GM18505 (cell line): ENCODE data around the gene SH3PXD2A.

Experiments used
- ATAC-seq: cut with Tn5 transposase; IDR thresholded peaks from one replicate; pipeline ENCODE4 v1.9.1; 2021; ENCODE audit not compliant: unreplicated experiment
- POLR2A ChIP-seq: IDR thresholded peaks from 4 replicates; pipeline ENCODE4 v1.6.1; 2011; ENCODE audit warnings: borderline replicate concordance; ENCODE audit not compliant: insufficient read depth, insufficient read length; ENCODE audit errors: extremely low read depth

Gene SH3PXD2A

DNA sequence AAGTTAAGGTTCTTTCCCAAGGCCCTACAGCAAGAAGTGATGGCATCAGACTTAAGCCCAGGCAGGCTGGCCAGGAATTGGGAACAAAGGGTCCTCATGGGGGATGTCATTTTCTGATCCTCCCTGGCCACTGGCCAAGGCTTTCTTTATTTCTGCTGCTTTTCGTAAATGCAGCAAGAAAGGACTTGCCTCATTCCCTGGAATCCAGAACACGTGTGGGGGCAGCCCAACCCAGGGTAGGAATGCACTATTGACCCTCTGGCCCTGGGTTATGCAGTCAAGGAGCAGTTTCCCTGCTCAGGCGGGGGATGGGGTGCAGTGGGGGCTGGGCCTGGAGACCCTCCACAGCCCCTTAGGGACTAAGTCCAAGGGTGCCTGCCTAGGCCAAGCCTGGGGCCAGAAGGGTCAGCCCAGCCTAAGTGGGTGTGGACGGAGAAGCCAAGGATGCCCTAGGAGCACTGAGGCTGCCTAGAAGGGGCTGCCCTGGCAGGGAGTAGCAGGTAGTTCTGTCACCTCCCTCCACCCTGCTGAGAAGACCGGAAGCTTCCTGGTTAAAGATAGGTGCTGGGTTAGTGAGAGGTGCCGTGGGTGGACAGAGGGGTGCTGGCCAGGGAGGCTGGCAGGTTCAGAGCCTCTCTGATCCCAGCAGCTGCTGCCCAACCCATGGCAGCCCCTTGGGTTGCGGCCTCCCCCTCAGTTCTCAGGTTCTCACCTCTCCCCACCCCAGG lies 179.2 kb downstream of the SH3PXD2A start:
- no peak for TF ChIP-seq POLR2A
- ATAC-seq = no peak

GRCh38 chr10:103673606-103674005 lies 181.8 kb downstream of the SH3PXD2A start:
- no peak for ATAC-seq

GRCh38 chr10:103672345-103672744 lies 183.0 kb downstream of the SH3PXD2A start:
- ATAC-seq = no peak

More at GRCh38 chr10:103673606-103674005, 181.8 kb downstream of the SH3PXD2A start:
- no peak for TF ChIP-seq POLR2A

GRCh38 chr10:103671126-103671895 lies 184.1 kb downstream of the SH3PXD2A start:
- TF ChIP-seq POLR2A = no peak

More at GRCh38 chr10:103672345-103672744, 183.0 kb downstream of the SH3PXD2A start:
- TF ChIP-seq POLR2A = no peak

GRCh38 chr10:103669944-103670343 lies 185.4 kb downstream of the SH3PXD2A start:
- no peak for TF ChIP-seq POLR2A
- no peak for ATAC-seq

More at GRCh38 chr10:103671126-103671895, 184.1 kb downstream of the SH3PXD2A start:
- ATAC-seq = no peak

DNA sequence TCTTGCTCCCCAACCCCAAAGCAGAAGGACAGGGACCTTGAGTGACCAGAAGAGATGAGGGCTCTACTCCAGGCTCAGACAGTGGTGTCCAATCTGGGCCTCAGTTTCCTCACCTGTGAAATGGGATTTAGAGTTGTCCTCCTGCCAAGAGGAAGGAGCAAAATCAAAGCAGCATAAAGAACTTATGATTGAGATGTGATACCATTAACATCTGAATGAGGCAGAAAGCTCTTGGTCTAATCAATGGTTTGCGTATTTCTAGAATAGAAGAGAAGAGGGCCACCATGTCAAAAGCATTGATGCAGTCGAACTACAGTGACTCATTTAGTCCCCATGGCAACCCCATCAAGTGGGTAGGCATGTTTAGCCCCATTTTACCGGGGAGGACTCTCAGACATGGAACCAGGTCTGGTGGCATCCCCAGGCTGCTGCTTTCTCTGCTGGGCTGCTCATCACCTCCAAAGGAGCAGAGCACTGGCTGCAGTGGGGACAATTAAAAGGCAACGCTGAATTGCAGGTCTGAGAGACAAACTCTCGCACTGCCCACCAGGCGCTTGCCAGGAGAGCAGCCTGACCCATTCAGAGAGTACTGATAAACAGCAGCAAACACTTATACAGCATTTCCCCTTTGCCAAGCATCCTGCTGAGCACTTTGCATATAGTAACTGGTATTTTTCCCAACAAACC lies 186.0 kb downstream of the SH3PXD2A start:
- no peak for TF ChIP-seq POLR2A
- no peak for ATAC-seq

GRCh38 chr10:103668351-103669242 lies 186.8 kb downstream of the SH3PXD2A start:
- no peak for TF ChIP-seq POLR2A
- ATAC-seq = no peak

DNA sequence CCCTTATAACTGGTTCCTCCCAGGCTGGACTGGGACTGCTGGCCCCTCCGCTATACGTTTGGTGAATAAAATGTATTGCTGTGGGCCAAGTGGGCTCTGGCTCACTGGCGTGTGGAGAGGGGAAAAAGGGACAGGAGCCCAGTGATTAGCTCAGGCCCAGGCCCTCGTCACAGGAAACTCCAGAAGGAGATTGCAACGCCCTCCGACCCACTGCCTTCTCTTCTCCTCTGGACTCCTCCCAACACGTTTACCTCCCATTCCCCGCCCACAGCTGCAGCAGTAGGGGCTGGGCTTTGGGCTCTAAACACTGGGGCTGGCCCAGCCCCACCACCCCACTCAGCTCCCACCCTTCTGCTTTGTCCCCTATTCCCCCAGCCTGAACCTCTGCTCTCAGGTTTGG lies 188.0 kb downstream of the SH3PXD2A start:
- TF ChIP-seq POLR2A = no peak
- ATAC-seq = no peak

GRCh38 chr10:103666762-103667150 lies 188.6 kb downstream of the SH3PXD2A start:
- TF ChIP-seq POLR2A = no peak
- no peak for ATAC-seq

- no peak for ATAC-seq
- no peak for TF ChIP-seq POLR2A
Observed at GRCh38 chr10:103666087-103666761, 189.2 kb downstream of the SH3PXD2A start.

- TF ChIP-seq POLR2A = no peak
- ATAC-seq = no peak
Observed at GRCh38 chr10:103665162-103665889, 190.1 kb downstream of the SH3PXD2A start.
